ENCODE measurements around the gene NUDC. TPM values are rescaled to one million over a fixed set of nuclear protein-coding genes. Genes with fewer than 3 reads are reported as not detected.

Gene NUDC
- total and polyA plus RNA-seq, 2 of the 13 experiments (the other 11 are each of a cell fraction or from before 2014, with no cell fraction given), result 34.7 to 104 TPM

DNA sequence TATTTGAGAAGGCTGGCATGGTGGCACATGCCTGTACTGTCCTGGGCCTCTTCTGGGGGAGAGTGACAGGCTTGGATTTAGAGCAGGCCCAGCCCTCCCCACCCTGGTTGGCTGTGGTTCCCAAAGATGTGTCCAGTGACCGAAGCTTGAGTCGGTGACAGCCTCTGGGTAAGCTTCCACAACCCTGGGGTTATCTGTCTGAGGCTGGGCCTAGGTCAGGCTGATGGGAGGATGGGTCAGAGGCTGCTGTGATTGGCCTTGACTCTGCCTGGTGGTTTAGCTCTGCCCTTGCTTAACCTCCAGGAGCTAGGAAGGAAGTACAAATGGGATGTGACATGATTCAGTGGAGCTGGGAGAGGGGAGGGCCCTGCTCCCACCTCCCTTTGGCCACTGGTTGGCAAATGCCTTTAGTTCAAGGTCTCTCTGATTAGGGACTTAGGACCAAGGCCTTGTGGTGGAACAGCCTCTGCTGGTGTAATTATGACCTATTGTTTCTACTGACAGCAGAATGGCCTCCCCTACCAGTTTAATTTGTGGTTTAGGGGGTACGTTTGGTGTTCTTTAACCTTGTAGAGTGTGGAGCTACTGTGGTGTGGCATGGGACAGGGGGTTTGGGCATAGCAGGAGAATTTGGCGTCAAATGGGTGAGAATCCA is 16.6 kb downstream of the NUDC start (continued):
- TF ChIP-seq ZNF230 (CRISPR knock-in tag; IDR thresholded peaks at IDR 0.05) (no peak), STAG1 (CRISPR knock-in tag; IDR thresholded peaks at IDR 0.05) (peak; percentile 21), RFXAP (CRISPR knock-in tag; IDR thresholded peaks at IDR 0.05; ENCODE audit: borderline replicate concordance) (peak; percentile 69; the same call in 1 of the 2 replicates), RNF2 (conservative IDR thresholded peaks at IDR 0.05; ENCODE audit: low read depth) (no peak), MEIS2 (CRISPR knock-in tag; IDR thresholded peaks at IDR 0.05) (peak; percentile 74), ZNF644 (CRISPR knock-in tag; IDR thresholded peaks at IDR 0.05; ENCODE audit: low read depth) (peak; percentile 72), FOXM1 (CRISPR knock-in tag; IDR thresholded peaks at IDR 0.05) (no peak), POLR2G (IDR thresholded peaks at IDR 0.05; ENCODE audit: low read depth, low read length) (peak; percentile 34; the same call in 1 of the 2 replicates), CBX1 (IDR thresholded peaks at IDR 0.05; ENCODE audit: low read depth) (no peak), SCMH1 (CRISPR knock-in tag; IDR thresholded peaks at IDR 0.05; ENCODE audit: borderline replicate concordance) (no peak), KAT8 (CRISPR knock-in tag; IDR thresholded peaks at IDR 0.05) (peak; percentile 69), ZNF263 (CRISPR knock-in tag; IDR thresholded peaks at IDR 0.05) (0 out of 2 replicates have a peak, but pooled peaks have one; percentile 36), TBP (CRISPR knock-in tag; IDR thresholded peaks at IDR 0.05) (no peak), PHF5A (CRISPR knock-in tag; IDR thresholded peaks at IDR 0.05; ENCODE audit: low read depth, unreplicated experiment) (peak; percentile 64), TCF7L2 (IDR thresholded peaks at IDR 0.05; ENCODE audit: low read depth, low read length) (no peak), SALL2 (CRISPR knock-in tag; IDR thresholded peaks at IDR 0.05) (peak; percentile 47; the same call in 1 of the 2 replicates), KMT2A (CRISPR knock-in tag; IDR thresholded peaks at IDR 0.05) (peak; percentile 53; the same call in 1 of the 2 replicates), BORCS8-MEF2B (CRISPR knock-in tag; IDR thresholded peaks at IDR 0.05) (peak; percentile 71)
- TF ChIP-seq, protein P1, sequence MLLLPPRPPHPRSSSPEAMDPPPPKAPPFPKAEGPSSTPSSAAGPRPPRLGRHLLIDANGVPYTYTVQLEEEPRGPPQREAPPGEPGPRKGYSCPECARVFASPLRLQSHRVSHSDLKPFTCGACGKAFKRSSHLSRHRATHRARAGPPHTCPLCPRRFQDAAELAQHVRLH (CRISPR knock-in tag; IDR thresholded peaks at IDR 0.05; ENCODE audit: borderline replicate concordance, low read depth), result peak; percentile 67; the same call in 1 of the 2 replicates
- TF ChIP-seq, protein P2, sequence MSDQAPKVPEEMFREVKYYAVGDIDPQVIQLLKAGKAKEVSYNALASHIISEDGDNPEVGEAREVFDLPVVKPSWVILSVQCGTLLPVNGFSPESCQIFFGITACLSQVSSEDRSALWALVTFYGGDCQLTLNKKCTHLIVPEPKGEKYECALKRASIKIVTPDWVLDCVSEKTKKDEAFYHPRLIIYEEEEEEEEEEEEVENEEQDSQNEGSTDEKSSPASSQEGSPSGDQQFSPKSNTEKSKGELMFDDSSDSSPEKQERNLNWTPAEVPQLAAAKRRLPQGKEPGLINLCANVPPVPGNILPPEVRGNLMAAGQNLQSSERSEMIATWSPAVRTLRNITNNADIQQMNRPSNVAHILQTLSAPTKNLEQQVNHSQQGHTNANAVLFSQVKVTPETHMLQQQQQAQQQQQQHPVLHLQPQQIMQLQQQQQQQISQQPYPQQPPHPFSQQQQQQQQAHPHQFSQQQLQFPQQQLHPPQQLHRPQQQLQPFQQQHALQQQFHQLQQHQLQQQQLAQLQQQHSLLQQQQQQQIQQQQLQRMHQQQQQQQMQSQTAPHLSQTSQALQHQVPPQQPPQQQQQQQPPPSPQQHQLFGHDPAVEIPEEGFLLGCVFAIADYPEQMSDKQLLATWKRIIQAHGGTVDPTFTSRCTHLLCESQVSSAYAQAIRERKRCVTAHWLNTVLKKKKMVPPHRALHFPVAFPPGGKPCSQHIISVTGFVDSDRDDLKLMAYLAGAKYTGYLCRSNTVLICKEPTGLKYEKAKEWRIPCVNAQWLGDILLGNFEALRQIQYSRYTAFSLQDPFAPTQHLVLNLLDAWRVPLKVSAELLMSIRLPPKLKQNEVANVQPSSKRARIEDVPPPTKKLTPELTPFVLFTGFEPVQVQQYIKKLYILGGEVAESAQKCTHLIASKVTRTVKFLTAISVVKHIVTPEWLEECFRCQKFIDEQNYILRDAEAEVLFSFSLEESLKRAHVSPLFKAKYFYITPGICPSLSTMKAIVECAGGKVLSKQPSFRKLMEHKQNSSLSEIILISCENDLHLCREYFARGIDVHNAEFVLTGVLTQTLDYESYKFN (CRISPR knock-in tag; conservative IDR thresholded peaks at IDR 0.05), result peak; percentile 96
- TF ChIP-seq, protein P3, sequence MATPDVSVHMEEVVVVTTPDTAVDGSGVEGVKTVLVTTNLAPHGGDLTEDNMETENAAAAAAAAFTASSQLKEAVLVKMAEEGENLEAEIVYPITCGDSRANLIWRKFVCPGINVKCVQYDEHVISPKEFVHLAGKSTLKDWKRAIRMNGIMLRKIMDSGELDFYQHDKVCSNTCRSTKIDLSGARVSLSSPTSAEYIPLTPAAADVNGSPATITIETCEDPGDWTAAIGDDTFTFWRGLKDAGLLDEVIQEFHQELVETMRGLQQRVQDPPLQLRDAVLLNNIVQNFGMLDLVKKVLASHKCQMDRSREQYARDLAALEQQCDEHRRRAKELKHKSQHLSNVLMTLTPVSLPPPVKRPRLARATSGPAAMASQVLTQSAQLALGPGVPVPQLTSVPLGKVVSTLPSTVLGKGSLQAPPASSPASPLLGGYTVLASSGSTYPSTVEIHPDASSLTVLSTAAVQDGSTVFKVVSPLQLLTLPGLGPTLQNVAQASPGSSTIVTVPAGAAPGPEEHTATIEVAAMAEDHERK (CRISPR knock-in tag; IDR thresholded peaks at IDR 0.05; ENCODE audit: low read depth), result no peak
- TF ChIP-seq, protein P4, sequence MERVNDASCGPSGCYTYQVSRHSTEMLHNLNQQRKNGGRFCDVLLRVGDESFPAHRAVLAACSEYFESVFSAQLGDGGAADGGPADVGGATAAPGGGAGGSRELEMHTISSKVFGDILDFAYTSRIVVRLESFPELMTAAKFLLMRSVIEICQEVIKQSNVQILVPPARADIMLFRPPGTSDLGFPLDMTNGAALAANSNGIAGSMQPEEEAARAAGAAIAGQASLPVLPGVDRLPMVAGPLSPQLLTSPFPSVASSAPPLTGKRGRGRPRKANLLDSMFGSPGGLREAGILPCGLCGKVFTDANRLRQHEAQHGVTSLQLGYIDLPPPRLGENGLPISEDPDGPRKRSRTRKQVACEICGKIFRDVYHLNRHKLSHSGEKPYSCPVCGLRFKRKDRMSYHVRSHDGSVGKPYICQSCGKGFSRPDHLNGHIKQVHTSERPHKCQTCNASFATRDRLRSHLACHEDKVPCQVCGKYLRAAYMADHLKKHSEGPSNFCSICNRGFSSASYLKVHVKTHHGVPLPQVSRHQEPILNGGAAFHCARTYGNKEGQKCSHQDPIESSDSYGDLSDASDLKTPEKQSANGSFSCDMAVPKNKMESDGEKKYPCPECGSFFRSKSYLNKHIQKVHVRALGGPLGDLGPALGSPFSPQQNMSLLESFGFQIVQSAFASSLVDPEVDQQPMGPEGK (CRISPR knock-in tag; IDR thresholded peaks at IDR 0.05), result peak; percentile 99

Measured in HepG2 (cell line).